ENCODE results near the gene KCTD4. TPM values are rescaled to one million over a fixed set of nuclear protein-coding genes. Genes with fewer than 3 reads are reported as not detected.
"Not testable (repeated sequence)": the region's sequence is repeated elsewhere in the genome, so short reads cannot be mapped to it uniquely, and the experiment has no call there.

The KCTD4 gene
- 0.03 TPM for polyA plus RNA-seq (2013, experiment 1 of 2)
- 0.04 TPM for polyA plus RNA-seq (2013, experiment 2 of 2)

- no peak within 1 kb of the TSS for H3K23ac ChIP-seq (ENCODE audit: low read length)
- no peak within 1 kb of the TSS for H3K9ac ChIP-seq (ENCODE audit: low read length)
- no peaks in the 10 kb centered on the region for H3K79me2 ChIP-seq (ENCODE audit: control insufficient read depth, insufficient read depth, low read length)
- no peak within 1 kb of the TSS for H3K4ac ChIP-seq (ENCODE audit: low read depth, low read length)
- WGBS (ENCODE audit: extremely low coverage, insufficient coverage, low lambda C conversion rate), result no CpG with 5 or more reads among the region's 2 CpGs
- no peak within 1 kb of the TSS for H2BK120ac ChIP-seq (ENCODE audit: low read depth, low read length)
- H3K36me3 ChIP-seq (ENCODE audit: control insufficient read depth, insufficient read depth, low read length), result no peaks in the 10 kb centered on the region
- no peak within 1 kb of the TSS for H2AK5ac ChIP-seq (ENCODE audit: low read length)
- H3K4me3 ChIP-seq (ENCODE audit: low read length), result no peak within 1 kb of the TSS
- no peaks in the 10 kb centered on the region for H3K27me3 ChIP-seq (ENCODE audit: insufficient read depth, low read length, poor library complexity)
- no peak within 1 kb of the TSS for H4K5ac ChIP-seq (ENCODE audit: low read length)
- H2BK15ac ChIP-seq (replicated peaks; ENCODE audit: low read depth), result no peak within 1 kb of the TSS
- H3K79me1 ChIP-seq (ENCODE audit: low read length), result peaks cover 2% of the 10 kb centered on the region
- no peak within 1 kb of the TSS for H3K56ac ChIP-seq (ENCODE audit: low read length)
- no peak for DNase-seq
- no peak within 1 kb of the TSS for H3K4me2 ChIP-seq (ENCODE audit: low read length)
- H3K4me1 ChIP-seq (ENCODE audit: control insufficient read depth, low read depth, low read length), result no peaks in the 10 kb centered on the region
- H3K18ac ChIP-seq (ENCODE audit: low read length), result no peak within 1 kb of the TSS
- H3K27ac ChIP-seq (ENCODE audit: low read depth, low read length), result no peak within 1 kb of the TSS
- H2BK5ac ChIP-seq (ENCODE audit: low read length), result no peak within 1 kb of the TSS
- H4K8ac ChIP-seq (ENCODE audit: low read depth, low read length), result no peak within 1 kb of the TSS
Measured at GRCh38 chr13:45200701-45201232, at the start of gene KCTD4. Gene KCTD4, minus strand, starts transcription at chr13:45201045. Its CDS starts 6,478 bp downstream, at chr13:45194567.

GRCh38 chr13:45249662-45250061 is 48.8 kb upstream of the KCTD4 start:
- Histone ChIP-seq H3K27ac (ENCODE audit: low read depth, low read length) (no peak overlapping the region), H3K79me2 (ENCODE audit: control insufficient read depth, insufficient read depth, low read length) (no peaks in the 10 kb centered on the region), H4K8ac (ENCODE audit: low read depth, low read length) (no peak overlapping the region), H2BK5ac (ENCODE audit: low read length) (no peak overlapping the region), H3K27me3 (ENCODE audit: insufficient read depth, low read length, poor library complexity) (no peaks in the 10 kb centered on the region), H3K36me3 (ENCODE audit: control insufficient read depth, insufficient read depth, low read length) (no peaks in the 10 kb centered on the region), H3K4me3 (ENCODE audit: low read length) (no peak overlapping the region), H3K56ac (ENCODE audit: low read length) (no peak overlapping the region), H2BK15ac (replicated peaks; ENCODE audit: low read depth) (no peak overlapping the region), H3K9ac (ENCODE audit: low read length) (no peak overlapping the region), H3K18ac (ENCODE audit: low read length) (no peak overlapping the region), H3K4me2 (ENCODE audit: low read length) (no peak overlapping the region), H3K4ac (ENCODE audit: low read depth, low read length) (no peak overlapping the region), H2AK5ac (ENCODE audit: low read length) (no peak overlapping the region), H4K5ac (ENCODE audit: low read length) (no peak overlapping the region), H3K23ac (ENCODE audit: low read length) (no peak overlapping the region), H2BK120ac (ENCODE audit: low read depth, low read length) (no peak overlapping the region), H3K79me1 (ENCODE audit: low read length) (no peaks in the 10 kb centered on the region), H3K4me1 (ENCODE audit: control insufficient read depth, low read depth, low read length) (no peaks in the 10 kb centered on the region)
- no CpG with 5 or more reads among the region's 3 CpGs for WGBS (ENCODE audit: extremely low coverage, insufficient coverage, low lambda C conversion rate)
- peak; percentile 81 for DNase-seq

- H2AK5ac ChIP-seq (ENCODE audit: low read length); H3K18ac ChIP-seq (ENCODE audit: low read length); H3K4me2 ChIP-seq (ENCODE audit: low read length); H3K56ac ChIP-seq (ENCODE audit: low read length); H3K4me1 ChIP-seq (ENCODE audit: control insufficient read depth, low read depth, low read length); H2BK120ac ChIP-seq (ENCODE audit: low read depth, low read length); H3K9ac ChIP-seq (ENCODE audit: low read length); H3K4ac ChIP-seq (ENCODE audit: low read depth, low read length); H3K79me1 ChIP-seq (ENCODE audit: low read length); H3K36me3 ChIP-seq (ENCODE audit: control insufficient read depth, insufficient read depth, low read length); H3K4me3 ChIP-seq (ENCODE audit: low read length); H3K27me3 ChIP-seq (ENCODE audit: insufficient read depth, low read length, poor library complexity); H3K23ac ChIP-seq (ENCODE audit: low read length); H4K8ac ChIP-seq (ENCODE audit: low read depth, low read length); DNase-seq; H4K5ac ChIP-seq (ENCODE audit: low read length); H3K27ac ChIP-seq (ENCODE audit: low read depth, low read length); H2BK15ac ChIP-seq (replicated peaks; ENCODE audit: low read depth); H3K79me2 ChIP-seq (ENCODE audit: control insufficient read depth, insufficient read depth, low read length); H2BK5ac ChIP-seq (ENCODE audit: low read length): not testable (repeated sequence)
- no CpG with 5 or more reads among the region's 7 CpGs for WGBS (ENCODE audit: extremely low coverage, insufficient coverage, low lambda C conversion rate)
Measured at GRCh38 chr13:45244736-45245135, 43.9 kb upstream of the KCTD4 start.

DNA sequence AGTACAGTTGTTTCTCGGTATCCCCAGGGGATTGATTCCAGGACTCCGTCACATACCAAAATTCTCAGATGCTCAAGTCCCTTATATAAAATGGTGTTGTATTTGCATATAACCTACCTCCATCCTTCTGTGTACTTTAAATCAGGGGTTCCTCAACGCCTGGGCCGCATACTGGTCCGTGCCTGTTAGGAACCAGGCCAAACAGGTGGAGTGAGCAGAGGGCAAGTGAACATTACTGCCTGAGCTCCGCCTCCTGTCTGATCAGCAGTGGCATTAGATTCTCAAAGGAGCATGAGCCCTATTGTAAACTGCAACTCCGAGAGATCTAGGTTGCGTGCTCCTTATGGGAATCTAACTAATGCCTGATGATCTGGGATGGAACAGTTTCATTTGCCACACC is 42.2 kb upstream of the KCTD4 start:
- DNase-seq, result no peak
- no peak overlapping the region for H3K56ac ChIP-seq (ENCODE audit: low read length)
- WGBS (ENCODE audit: extremely low coverage, insufficient coverage, low lambda C conversion rate), result no CpG with 5 or more reads among the region's 8 CpGs
- no peak overlapping the region for H4K5ac ChIP-seq (ENCODE audit: low read length)
- H2AK5ac ChIP-seq (ENCODE audit: low read length), result no peak overlapping the region
- no peak overlapping the region for H2BK5ac ChIP-seq (ENCODE audit: low read length)
- H2BK120ac ChIP-seq (ENCODE audit: low read depth, low read length), result no peak overlapping the region
- no peak overlapping the region for H3K9ac ChIP-seq (ENCODE audit: low read length)
- H3K79me1 ChIP-seq (ENCODE audit: low read length), result peaks cover 3% of the 10 kb centered on the region
- H3K4me1 ChIP-seq (ENCODE audit: control insufficient read depth, low read depth, low read length), result no peaks in the 10 kb centered on the region
- H3K4me3 ChIP-seq (ENCODE audit: low read length), result no peak overlapping the region
- no peak overlapping the region for H3K4ac ChIP-seq (ENCODE audit: low read depth, low read length)
- no peaks in the 10 kb centered on the region for H3K79me2 ChIP-seq (ENCODE audit: control insufficient read depth, insufficient read depth, low read length)
- no peak overlapping the region for H2BK15ac ChIP-seq (replicated peaks; ENCODE audit: low read depth)
- H4K8ac ChIP-seq (ENCODE audit: low read depth, low read length), result no peak overlapping the region
- no peak overlapping the region for H3K27ac ChIP-seq (ENCODE audit: low read depth, low read length)
- no peaks in the 10 kb centered on the region for H3K36me3 ChIP-seq (ENCODE audit: control insufficient read depth, insufficient read depth, low read length)
- H3K27me3 ChIP-seq (ENCODE audit: insufficient read depth, low read length, poor library complexity), result no peaks in the 10 kb centered on the region
- no peak overlapping the region for H3K4me2 ChIP-seq (ENCODE audit: low read length)
- H3K18ac ChIP-seq (ENCODE audit: low read length), result no peak overlapping the region
- no peak overlapping the region for H3K23ac ChIP-seq (ENCODE audit: low read length)

DNA sequence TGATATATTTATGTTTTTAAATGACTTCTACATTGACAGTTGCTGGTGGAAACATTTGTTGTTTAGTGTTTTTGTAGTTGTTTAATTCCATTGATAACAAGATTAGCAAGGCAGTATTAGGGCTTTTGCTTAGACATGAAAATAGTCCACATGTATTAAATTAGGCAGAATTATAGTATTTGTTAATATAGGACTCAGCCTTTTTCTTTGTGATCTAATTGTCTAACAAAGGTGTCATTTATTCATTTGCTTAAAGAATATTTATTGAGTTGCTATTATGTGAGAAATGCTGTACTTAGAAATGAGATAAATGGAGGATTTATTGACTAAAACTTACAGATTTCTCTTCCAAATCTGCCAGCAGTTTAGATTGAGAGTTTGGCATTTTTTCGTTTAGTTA is 41.7 kb upstream of the KCTD4 start:
- no peak overlapping the region for H4K5ac ChIP-seq (ENCODE audit: low read length)
- H2BK15ac ChIP-seq (replicated peaks; ENCODE audit: low read depth), result no peak overlapping the region
- no peak overlapping the region for H3K23ac ChIP-seq (ENCODE audit: low read length)
- H2AK5ac ChIP-seq (ENCODE audit: low read length), result no peak overlapping the region
- peaks cover 3% of the 10 kb centered on the region for H3K79me1 ChIP-seq (ENCODE audit: low read length)
- H3K27ac ChIP-seq (ENCODE audit: low read depth, low read length), result no peak overlapping the region
- H3K4ac ChIP-seq (ENCODE audit: low read depth, low read length), result no peak overlapping the region
- H3K27me3 ChIP-seq (ENCODE audit: insufficient read depth, low read length, poor library complexity), result no peaks in the 10 kb centered on the region
- H3K4me1 ChIP-seq (ENCODE audit: control insufficient read depth, low read depth, low read length), result no peaks in the 10 kb centered on the region
- no peak overlapping the region for H2BK120ac ChIP-seq (ENCODE audit: low read depth, low read length)
- H3K79me2 ChIP-seq (ENCODE audit: control insufficient read depth, insufficient read depth, low read length), result no peaks in the 10 kb centered on the region
- DNase-seq, result no peak
- no CpG with 5 or more reads among the region's 1 CpG for whole genome bisulfite sequencing (ENCODE audit: extremely low coverage, insufficient coverage, low lambda C conversion rate)
- H4K8ac ChIP-seq (ENCODE audit: low read depth, low read length), result no peak overlapping the region
- no peak overlapping the region for H2BK5ac ChIP-seq (ENCODE audit: low read length)
- no peak overlapping the region for H3K4me3 ChIP-seq (ENCODE audit: low read length)
- no peak overlapping the region for H3K9ac ChIP-seq (ENCODE audit: low read length)
- H3K36me3 ChIP-seq (ENCODE audit: control insufficient read depth, insufficient read depth, low read length), result no peaks in the 10 kb centered on the region
- no peak overlapping the region for H3K4me2 ChIP-seq (ENCODE audit: low read length)
- H3K18ac ChIP-seq (ENCODE audit: low read length), result no peak overlapping the region
- no peak overlapping the region for H3K56ac ChIP-seq (ENCODE audit: low read length)

GRCh38 chr13:45242070-45242469 is 41.2 kb upstream of the KCTD4 start:
- DNase-seq, result no peak
- no peak overlapping the region for H3K23ac ChIP-seq (ENCODE audit: low read length)
- H2BK120ac ChIP-seq (ENCODE audit: low read depth, low read length), result no peak overlapping the region
- H4K8ac ChIP-seq (ENCODE audit: low read depth, low read length), result no peak overlapping the region
- H3K4me3 ChIP-seq (ENCODE audit: low read length), result no peak overlapping the region
- no peak overlapping the region for H3K18ac ChIP-seq (ENCODE audit: low read length)
- H2BK5ac ChIP-seq (ENCODE audit: low read length), result no peak overlapping the region
- H3K56ac ChIP-seq (ENCODE audit: low read length), result no peak overlapping the region
- no peaks in the 10 kb centered on the region for H3K79me2 ChIP-seq (ENCODE audit: control insufficient read depth, insufficient read depth, low read length)
- no peak overlapping the region for H4K5ac ChIP-seq (ENCODE audit: low read length)
- H3K27me3 ChIP-seq (ENCODE audit: insufficient read depth, low read length, poor library complexity), result no peaks in the 10 kb centered on the region
- H2AK5ac ChIP-seq (ENCODE audit: low read length), result no peak overlapping the region
- H3K4me1 ChIP-seq (ENCODE audit: control insufficient read depth, low read depth, low read length), result no peaks in the 10 kb centered on the region
- no peak overlapping the region for H3K27ac ChIP-seq (ENCODE audit: low read depth, low read length)
- no peak overlapping the region for H2BK15ac ChIP-seq (replicated peaks; ENCODE audit: low read depth)
- H3K4me2 ChIP-seq (ENCODE audit: low read length), result no peak overlapping the region
- H3K36me3 ChIP-seq (ENCODE audit: control insufficient read depth, insufficient read depth, low read length), result no peaks in the 10 kb centered on the region
- H3K4ac ChIP-seq (ENCODE audit: low read depth, low read length), result no peak overlapping the region
- H3K9ac ChIP-seq (ENCODE audit: low read length), result no peak overlapping the region
- H3K79me1 ChIP-seq (ENCODE audit: low read length), result peaks cover 3% of the 10 kb centered on the region
- no CpG with 5 or more reads among the region's 3 CpGs for WGBS (ENCODE audit: extremely low coverage, insufficient coverage, low lambda C conversion rate)

Data from mesendoderm (in vitro differentiated cells).